Stimulated activated CD8-positive, alpha-beta memory T cell treated with anti-CD3 and anti-CD28 coated beads, Interleukin-15, amount 100 ng/mL, for 24 hours (primary cell): ENCODE measurements around the gene COA3.

ENCODE experiments used
- DNase-seq: peaks from one replicate; pipeline ENCODE4 v3.0.0-alpha.2; 2020; ENCODE audit warnings: low read depth

COA3 gene, protein sequence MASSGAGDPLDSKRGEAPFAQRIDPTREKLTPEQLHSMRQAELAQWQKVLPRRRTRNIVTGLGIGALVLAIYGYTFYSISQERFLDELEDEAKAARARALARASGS

DNA sequence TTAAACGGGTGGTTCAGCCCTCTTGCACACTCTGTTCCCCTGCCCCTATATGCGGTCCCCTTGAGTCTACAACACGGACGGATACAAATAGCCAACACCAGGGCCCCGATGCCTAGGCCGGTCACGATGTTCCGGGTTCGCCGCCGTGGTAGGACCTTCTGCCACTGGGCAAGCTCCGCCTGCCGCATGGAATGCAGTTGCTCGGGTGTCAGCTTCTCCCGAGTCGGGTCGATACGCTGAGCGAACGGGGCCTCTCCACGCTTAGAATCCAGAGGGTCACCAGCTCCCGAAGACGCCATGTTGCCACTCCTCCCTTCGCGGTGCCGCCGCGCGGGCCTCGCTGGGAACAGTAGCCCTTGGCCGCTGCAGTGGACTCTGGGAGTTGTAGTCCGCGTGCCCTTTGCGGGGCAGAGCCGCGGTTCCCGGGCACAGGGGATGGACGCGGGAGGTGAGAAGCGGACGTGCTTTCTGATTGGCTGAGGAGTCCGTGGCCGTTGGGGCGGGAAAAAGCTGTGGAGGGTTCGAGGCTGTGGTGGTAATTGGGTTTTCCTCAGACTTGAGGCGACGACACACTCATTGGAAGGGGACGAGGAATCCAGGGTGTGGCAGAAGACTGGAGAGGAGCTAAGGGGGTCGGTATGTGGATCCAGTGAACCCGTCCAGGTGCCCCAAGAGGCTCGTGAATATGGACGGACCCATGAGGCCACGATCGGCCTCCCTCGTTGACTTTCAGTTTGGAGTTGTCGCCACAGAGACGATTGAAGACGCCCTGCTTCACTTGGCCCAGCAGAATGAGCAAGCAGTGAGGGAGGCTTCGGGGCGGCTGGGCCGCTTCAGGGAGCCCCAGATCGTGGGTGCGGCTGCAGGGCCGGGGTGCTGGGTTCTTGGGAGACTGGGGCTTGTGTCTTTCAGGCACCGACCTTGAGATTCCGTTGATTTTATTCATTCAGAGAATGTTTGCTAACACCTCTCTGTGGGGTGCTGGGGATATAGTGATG lies at the start of gene COA3, which contains the start of gene CNTD1:
TSS of gene COA3 (minus strand) at position 322 of the 998 bp plus-strand sequence. CDS start at position 299, 23 bp downstream.
TSS of gene CNTD1 (plus strand) at position 479 of the 998 bp plus-strand sequence. CDS start at position 686, 207 bp downstream.
- peak; percentile 54 for DNase-seq

- no peak for DNase-seq
These were observed 49.6 kb upstream of the COA3 start for GRCh38 chr17:42848093-42848492.

GRCh38 chr17:42846594-42847280 lies 48.2 kb upstream of the COA3 start:
- no peak for DNase-seq

GRCh38 chr17:42845918-42846593 lies 47.6 kb upstream of the COA3 start:
- no peak for DNase-seq

- DNase-seq = no peak
These were observed 47.0 kb upstream of the COA3 start for GRCh38 chr17:42845556-42845917.

DNA sequence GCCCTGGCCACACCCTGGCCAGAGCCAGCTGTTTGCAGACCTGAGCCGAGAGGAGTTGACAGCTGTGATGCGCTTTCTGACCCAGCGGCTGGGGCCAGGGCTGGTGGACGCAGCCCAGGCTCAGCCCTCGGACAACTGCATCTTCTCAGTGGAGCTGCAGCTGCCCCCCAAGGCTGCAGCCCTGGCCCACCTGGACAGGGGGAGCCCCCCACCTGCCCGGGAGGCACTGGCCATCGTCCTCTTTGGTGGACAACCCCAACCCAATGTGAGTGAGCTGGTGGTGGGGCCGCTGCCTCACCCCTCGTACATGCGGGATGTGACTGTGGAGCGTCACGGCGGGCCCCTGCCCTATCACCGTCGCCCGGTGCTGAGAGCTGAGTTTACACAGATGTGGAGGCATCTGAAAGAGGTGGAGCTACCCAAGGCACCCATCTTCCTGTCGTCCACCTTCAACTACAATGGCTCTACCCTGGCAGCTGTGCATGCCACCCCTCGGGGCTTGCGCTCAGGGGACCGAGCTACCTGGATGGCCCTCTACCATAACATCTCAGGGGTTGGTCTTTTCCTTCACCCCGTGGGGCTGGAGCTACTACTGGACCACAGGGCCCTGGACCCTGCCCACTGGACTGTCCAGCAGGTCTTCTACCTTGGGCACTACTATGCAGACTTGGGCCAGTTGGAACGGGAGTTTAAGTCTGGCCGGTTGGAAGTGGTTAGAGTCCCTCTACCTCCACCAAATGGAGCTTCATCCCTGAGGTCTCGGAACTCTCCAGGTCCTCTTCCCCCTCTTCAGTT lies 46.5 kb upstream of the COA3 start:
- no peak for DNase-seq

DNA sequence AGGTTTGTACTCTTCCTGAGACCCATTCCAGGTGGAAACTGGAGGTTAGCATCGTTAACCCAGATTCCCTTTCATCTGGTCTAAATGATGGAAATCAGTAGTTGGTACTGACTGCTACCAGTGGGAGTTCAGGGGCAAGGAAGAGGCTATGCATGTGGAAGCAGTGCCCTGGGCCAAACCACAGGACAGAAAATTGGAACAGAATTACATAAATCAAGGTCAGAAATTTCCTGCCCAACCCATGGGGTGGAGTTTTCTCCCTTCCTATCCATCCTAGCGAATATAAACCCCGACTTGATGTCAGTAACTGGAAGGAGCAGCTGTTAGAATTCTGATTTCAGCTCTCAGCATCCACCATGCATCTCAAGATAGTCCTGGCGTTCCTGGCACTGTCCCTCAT lies 45.8 kb upstream of the COA3 start, which contains the start of gene AOC2:
TSS of gene AOC2 (plus strand) at position 310 of the 400 bp plus-strand sequence. CDS start at position 357, 47 bp downstream.
- DNase-seq = no peak

DNA sequence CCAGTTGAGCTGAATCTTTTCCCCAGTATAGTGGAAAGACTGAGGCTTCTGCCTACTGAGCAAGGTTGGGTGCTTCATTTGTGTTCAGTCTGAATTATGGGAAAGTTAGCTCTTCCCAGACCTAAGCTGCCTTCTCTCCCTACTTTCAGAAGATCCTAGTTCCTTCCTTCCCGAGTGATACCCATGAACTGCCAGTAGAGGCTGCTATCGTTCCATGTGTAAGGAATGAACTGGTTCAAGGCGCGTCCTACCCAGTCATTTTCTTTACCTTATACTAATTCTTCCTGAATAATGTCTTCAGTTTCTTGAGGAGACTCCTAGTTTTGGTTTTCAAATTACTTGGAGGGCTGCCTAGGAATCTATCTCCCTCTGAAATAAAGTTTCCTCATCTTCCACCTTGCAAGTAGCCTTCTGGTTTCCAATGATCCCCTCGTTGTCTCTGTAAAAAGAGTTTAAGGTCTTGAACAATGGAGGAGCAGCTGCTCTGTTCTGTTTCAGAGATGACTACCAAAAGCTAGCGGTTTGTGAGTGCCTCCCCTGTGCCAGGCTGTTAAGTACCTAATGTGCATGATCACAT lies 44.9 kb upstream of the COA3 start:
- no peak for DNase-seq

DNA sequence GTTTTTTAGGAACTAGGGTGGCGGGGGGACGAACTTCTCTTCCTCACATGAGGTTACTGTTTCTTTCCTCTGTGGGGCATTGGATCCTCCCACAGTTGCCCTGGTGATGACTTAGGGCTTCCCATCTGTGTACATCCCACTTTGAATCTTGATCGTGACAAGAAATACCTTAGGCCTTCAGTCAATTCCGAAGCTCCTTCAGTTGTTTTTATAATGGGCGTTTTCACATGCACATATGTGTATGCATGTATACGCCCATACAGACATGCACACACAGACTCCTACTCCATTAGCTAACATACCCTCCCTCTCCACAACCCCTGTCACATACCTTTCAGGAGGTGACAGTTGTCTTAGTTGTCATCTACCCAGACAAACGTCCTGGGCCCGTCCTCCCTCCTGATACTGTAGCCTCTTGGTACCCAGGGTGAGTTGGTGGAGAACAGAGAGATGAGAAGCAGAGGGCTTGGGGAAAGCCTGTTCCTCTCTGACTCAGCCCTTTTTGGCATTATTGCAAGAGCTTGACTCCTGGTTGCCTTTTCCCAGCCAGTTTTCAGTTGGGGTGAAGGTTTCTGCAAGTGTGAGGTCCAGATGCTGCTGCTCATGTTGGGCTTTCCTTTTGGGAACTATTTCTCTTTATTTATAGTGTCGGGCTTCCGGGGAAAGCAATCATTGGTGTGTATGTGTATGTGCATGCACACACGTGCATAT lies 43.6 kb upstream of the COA3 start:
- DNase-seq = no peak

DNA sequence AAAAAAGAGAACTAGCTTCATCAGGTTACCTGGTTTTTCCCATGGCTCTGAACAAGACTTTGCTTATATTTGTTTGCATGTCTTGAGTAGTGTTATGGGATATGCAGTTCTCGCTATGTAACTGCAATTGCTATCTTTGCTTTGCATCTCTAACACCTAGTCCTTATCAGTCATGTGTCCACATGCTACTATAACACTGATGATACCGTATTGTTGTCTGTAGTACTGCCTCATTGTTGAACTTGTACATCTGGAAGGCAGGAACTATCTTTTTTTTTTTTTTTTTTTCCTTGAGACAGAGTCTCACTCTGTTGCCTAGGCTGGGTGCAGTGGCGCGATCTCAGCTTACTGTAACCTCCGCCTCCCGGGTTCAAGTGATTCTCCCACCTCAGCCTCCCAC lies 37.2 kb upstream of the COA3 start:
- no peak for DNase-seq

DNA sequence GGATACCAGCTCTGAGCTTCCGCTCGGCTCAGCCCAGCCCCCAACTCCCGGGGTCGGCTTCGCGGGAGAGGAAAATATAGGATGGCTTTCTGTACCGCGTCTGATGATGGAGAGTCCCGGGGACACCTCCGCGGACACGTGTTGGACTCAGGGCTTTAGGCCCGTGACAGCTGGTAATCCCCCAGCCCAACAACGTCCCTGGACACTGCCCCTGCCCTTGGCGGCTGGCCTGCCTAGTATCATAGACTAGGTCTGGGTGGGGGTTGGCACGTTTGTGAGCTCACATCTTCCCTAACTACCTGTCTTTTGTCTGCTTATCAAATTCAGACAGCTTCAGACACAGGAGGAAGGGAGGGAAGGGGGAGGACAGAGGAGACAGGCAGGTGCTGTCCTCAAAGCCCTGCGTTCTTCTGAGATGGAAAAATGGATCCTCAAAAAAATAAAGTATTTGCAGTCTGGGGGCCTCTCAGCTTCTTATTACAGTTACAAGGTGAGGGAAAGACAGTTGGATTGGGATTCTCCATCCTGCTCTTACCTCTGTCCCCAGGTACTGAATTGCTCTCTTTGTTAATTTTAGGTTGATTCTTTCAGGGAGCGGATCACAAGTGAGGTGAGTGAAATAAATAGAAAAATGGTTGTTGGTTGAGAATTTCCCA lies 35.4 kb upstream of the COA3 start:
- DNase-seq = no peak

GRCh38 chr17:42832934-42833766 lies 34.6 kb upstream of the COA3 start, which contains the start of gene PSME3:
TSS of gene PSME3 (plus strand) at chr17:42833397. CDS start at chr17:42833632, 235 bp downstream.
- DNase-seq = peak; percentile 84

- DNase-seq = no peak
These were observed 33.9 kb upstream of the COA3 start for GRCh38 chr17:42832213-42832933.

DNA sequence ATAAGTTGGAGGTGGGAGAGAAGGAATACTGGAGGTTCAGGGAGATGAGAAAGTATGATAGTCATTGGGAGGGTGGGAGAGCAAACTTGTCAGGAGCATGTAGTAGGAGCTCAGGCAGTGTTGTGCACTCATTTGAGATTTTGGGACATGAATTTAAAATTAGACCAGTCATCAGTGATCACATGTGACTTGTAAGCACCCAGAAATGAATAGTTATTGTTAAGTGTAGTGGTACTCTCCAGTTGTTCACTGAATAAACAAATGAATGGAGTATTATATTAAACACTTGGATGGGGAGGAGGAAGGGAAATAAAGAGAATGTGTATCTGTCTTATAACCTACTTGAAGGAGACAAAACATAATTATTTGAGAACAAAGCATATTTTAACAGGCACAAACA lies 32.5 kb upstream of the COA3 start:
- DNase-seq = no peak

DNA sequence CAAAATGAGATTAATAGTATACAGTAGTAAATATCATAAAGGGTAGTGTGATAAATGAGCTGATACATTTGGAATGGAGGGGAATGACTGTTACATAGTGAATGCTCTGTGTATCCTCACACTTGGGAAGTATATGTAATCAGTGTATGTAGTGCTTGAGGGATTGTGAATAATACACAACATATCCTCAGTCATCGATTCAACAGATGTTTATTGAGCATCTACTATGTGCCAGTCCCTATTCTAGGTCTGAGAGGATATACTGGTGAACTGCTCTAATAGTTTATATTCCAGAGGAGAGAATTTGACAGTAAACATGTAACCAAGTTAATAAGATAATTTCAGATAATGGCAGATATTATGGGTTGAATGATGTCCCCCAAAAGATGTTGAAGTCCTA lies 29.0 kb upstream of the COA3 start:
- DNase-seq = no peak

DNA sequence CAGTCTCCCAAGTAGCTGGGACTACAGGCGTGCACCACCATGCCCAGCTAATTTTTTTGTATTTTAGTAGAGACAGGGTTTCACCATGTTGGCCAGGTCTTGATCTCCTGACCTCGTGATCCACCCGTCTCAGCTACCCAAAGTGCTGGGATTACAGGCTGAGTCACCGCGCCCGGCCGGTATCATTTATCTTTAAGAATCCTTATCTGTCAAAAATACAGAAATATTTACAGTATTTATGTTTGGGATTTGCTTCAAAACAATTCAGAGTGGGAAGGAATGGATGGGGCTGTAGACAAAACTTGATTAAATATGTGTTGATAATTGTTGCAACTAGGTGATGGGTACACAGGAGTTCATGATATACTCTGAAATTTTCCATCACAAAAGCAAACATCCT lies 22.7 kb upstream of the COA3 start:
- no peak for DNase-seq

DNA sequence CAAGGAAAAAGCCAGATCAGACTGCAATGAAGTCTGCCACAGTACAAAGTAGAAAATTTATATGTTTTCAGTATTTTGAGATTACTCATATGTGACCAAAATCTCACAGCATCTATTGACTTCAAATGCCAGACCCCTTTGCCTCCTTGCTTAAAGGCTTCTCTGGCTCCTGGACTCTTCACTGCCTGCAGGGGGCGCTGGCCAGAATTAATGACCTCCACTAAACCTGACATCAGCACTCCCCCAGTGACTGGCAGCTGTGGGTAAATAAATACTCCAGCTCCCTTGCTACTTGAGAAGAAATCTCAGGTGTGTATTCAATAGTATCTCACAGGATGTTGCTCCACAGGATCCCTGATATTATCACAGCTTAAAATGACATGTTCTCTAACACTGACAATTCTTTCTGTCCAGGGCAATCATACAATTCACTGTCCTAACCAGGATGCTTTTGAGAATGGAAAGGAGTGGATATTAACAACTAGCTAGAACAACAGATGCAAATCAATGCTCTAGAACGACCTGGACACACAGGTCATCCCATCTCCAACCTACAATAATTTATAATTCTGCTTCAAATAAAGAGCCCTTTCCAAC lies 21.5 kb upstream of the COA3 start:
- peak; percentile 29 for DNase-seq

- no peak for DNase-seq
These were observed 19.9 kb upstream of the COA3 start for GRCh38 chr17:42818379-42818778.
